HEK293T (cell line): Measurements from ENCODE around the gene LYPD8.

Experiments
- FOXK2 ChIP-seq: fragments of 450-650 bp; IDR thresholded peaks from 2 replicates; pipeline ENCODE4 v1.6.1; 2016; ENCODE audit warnings: mild to moderate bottlenecking
- SP1 ChIP-seq: fragments of 450-650 bp; IDR thresholded peaks from 2 replicates; pipeline ENCODE4 v1.6.1; 2017

DNA sequence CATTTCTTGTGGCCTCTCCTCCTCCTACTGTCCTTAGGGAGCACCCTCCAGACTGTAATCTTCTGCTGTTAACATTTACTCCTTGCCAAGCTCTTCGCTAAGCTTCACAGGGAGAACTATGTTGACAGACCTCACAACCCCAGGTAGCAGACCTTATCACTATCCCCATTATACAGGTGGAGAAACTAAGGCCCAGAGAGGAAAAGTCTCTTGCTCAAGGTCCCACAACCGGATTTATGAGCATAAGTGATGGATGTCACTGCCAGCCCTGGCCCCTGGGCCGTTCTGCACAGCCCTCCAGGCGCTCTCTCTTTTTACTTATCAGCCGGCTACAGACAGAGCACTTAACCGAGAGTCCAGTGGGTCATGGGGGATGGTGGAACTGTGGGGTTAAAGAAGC is 18.1 kb downstream of the LYPD8 start:
- TF ChIP-seq FOXK2 (no peak), SP1 (no peak)
